Measurements from ENCODE around the gene MAMDC2. TPM values are rescaled to one million over a fixed set of nuclear protein-coding genes. Genes with fewer than 3 reads are reported as not detected.

Gene MAMDC2
- total and polyA plus RNA-seq, 8 donors = 6.1 to 23.6 (median 7.6) TPM

- TF ChIP-seq CTCF (IDR thresholded peaks at IDR 0.05) = no peak
- peak in 1 of 4 donors; percentile 63 for DNase-seq
These were observed 161.8 kb downstream of the MAMDC2 start for GRCh38 chr9:70205366-70206020.

GRCh38 chr9:70217029-70217428 is 173.4 kb downstream of the MAMDC2 start:
- H3K4me1 ChIP-seq = no peaks in the 10 kb centered on the region
- no peak for ATAC-seq
- peaks cover 0 to 11% of the 10 kb centered on the region in 2 donors for H3K9me3 ChIP-seq
- H3K27ac ChIP-seq = no peak overlapping the region
- TF ChIP-seq CTCF (IDR thresholded peaks at IDR 0.05) = no peak
- DNase-seq = no peak
- peaks cover 0 to 9% of the 10 kb centered on the region in 2 donors for H3K36me3 ChIP-seq
- intact Hi-C loops (cut with DNase I) = no loop called here
- H3K4me3 ChIP-seq = no peak overlapping the region
- no peaks in the 10 kb centered on the region for H3K27me3 ChIP-seq

More at GRCh38 chr9:70205366-70206020, 161.8 kb downstream of the MAMDC2 start:
- no peaks in the 10 kb centered on the region for H3K27me3 ChIP-seq
- H3K4me3 ChIP-seq = no peak overlapping the region
- peaks cover 0 to 10% of the 10 kb centered on the region in 2 donors for H3K9me3 ChIP-seq
- intact Hi-C loops (cut with DNase I) = no loop called here
- H3K36me3 ChIP-seq = no peaks in the 10 kb centered on the region
- no peak for ATAC-seq
- H3K4me1 ChIP-seq = no peaks in the 10 kb centered on the region
- H3K27ac ChIP-seq = no peak overlapping the region

- Histone ChIP-seq H3K27ac (no peak overlapping the region), H3K4me1 (no peaks in the 10 kb centered on the region), H3K36me3 (no peaks in the 10 kb centered on the region), H3K9me3 (no peaks in the 10 kb centered on the region), H3K27me3 (no peaks in the 10 kb centered on the region), H3K4me3 (no peak overlapping the region)
- intact Hi-C loops (cut with DNase I) = no loop called here
- DNase-seq = no peak
- ATAC-seq = no peak
- TF ChIP-seq CTCF (IDR thresholded peaks at IDR 0.05) = no peak
These were observed 175.1 kb downstream of the MAMDC2 start for GRCh38 chr9:70218767-70219166.

GRCh38 chr9:70220216-70220615 is 176.6 kb downstream of the MAMDC2 start:
- Histone ChIP-seq H3K9me3 (no peaks in the 10 kb centered on the region), H3K27me3 (no peaks in the 10 kb centered on the region), H3K4me1 (no peaks in the 10 kb centered on the region), H3K27ac (no peak overlapping the region), H3K4me3 (no peak overlapping the region), H3K36me3 (no peaks in the 10 kb centered on the region)
- intact Hi-C loops (cut with DNase I) = no loop called here
- TF ChIP-seq CTCF (IDR thresholded peaks at IDR 0.05) = no peak
- ATAC-seq (no peak), DNase-seq (no peak)

GRCh38 chr9:70222354-70222753 is 178.7 kb downstream of the MAMDC2 start:
- Histone ChIP-seq H3K27me3 (no peaks in the 10 kb centered on the region), H3K36me3 (no peaks in the 10 kb centered on the region), H3K27ac (no peak overlapping the region), H3K4me1 (no peaks in the 10 kb centered on the region), H3K4me3 (no peak overlapping the region), H3K9me3 (no peaks in the 10 kb centered on the region)
- intact Hi-C loops (cut with DNase I) = no loop called here
- TF ChIP-seq CTCF (IDR thresholded peaks at IDR 0.05) = no peak
- no peak for DNase-seq
- no peak for ATAC-seq

Data from left lung (tissue), 10 donors.